Measurements from ENCODE around the gene MIF.

The MIF gene

DNA sequence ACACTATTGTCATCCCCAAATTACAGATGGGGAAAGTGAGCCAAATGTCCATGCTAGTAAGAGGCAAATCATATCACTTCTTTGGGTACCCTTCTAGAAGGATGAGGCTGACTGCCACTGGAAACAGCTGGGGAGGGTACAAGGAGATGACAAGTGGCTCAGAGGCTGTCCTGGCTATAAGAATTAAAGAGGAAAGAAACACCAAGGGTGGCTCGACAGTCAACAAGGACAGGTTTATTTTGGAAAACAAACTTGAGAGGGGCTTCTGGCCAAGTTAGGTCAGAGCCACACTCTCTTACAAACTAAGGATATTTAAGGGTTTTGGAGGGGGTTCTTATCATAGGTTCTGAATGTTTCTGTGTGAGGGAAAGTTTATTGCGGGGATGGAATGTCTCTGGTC, 2.1 kb upstream of the MIF start:
- peaks cover 15 to 19% of the 10 kb centered on the region in 2 experiments for H3K4me1 ChIP-seq (ENCODE audit: control insufficient read depth in 1 of 2, insufficient read depth in 1 of 2, low read depth in 1 of 2, low read length in 1 of 2)
- no peak overlapping the region for H3K4me3 ChIP-seq (ENCODE audit: low read depth in 1 of 2, low read length in 1 of 2)
- no peak overlapping the region for H3K27ac ChIP-seq
- H3K9me3 ChIP-seq = no peaks in the 10 kb centered on the region
- H3K27me3 ChIP-seq = peaks cover 8% of the 10 kb centered on the region
- TF ChIP-seq, protein P1, sequence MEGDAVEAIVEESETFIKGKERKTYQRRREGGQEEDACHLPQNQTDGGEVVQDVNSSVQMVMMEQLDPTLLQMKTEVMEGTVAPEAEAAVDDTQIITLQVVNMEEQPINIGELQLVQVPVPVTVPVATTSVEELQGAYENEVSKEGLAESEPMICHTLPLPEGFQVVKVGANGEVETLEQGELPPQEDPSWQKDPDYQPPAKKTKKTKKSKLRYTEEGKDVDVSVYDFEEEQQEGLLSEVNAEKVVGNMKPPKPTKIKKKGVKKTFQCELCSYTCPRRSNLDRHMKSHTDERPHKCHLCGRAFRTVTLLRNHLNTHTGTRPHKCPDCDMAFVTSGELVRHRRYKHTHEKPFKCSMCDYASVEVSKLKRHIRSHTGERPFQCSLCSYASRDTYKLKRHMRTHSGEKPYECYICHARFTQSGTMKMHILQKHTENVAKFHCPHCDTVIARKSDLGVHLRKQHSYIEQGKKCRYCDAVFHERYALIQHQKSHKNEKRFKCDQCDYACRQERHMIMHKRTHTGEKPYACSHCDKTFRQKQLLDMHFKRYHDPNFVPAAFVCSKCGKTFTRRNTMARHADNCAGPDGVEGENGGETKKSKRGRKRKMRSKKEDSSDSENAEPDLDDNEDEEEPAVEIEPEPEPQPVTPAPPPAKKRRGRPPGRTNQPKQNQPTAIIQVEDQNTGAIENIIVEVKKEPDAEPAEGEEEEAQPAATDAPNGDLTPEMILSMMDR (IDR thresholded peaks at IDR 0.05) = no peak
- H3K36me3 ChIP-seq = no peaks in the 10 kb centered on the region

DNA sequence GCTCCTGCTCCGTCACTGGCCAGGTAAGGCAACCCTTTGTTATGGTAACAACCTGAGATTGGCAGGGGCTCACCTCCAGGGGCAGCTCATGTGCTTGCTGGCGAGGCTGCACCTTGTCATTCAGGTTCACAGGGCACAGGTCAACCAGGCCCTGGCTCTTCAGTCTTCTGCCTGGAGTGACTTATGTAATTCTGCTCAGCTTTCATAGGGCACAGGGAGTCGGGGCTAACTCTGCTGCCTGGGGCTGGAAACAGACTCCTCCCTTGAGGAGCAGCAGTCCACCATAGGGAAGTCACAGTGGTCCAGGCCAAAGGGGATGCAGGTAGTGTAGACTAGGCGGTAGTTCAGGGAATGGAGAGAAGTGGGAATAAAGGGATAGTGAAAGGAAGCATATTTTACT, 1.5 kb upstream of the MIF start:
- no peak overlapping the region for H3K27ac ChIP-seq
- H3K4me3 ChIP-seq (ENCODE audit: low read depth in 1 of 2, low read length in 1 of 2) = no peak overlapping the region
- peaks cover 15 to 19% of the 10 kb centered on the region in 2 experiments for H3K4me1 ChIP-seq (ENCODE audit: control insufficient read depth in 1 of 2, insufficient read depth in 1 of 2, low read depth in 1 of 2, low read length in 1 of 2)
- H3K36me3 ChIP-seq = no peaks in the 10 kb centered on the region
- H3K27me3 ChIP-seq = peaks cover 8% of the 10 kb centered on the region
- H3K9me3 ChIP-seq = no peaks in the 10 kb centered on the region
- TF ChIP-seq, protein P1 (IDR thresholded peaks at IDR 0.05) = no peak

DNA sequence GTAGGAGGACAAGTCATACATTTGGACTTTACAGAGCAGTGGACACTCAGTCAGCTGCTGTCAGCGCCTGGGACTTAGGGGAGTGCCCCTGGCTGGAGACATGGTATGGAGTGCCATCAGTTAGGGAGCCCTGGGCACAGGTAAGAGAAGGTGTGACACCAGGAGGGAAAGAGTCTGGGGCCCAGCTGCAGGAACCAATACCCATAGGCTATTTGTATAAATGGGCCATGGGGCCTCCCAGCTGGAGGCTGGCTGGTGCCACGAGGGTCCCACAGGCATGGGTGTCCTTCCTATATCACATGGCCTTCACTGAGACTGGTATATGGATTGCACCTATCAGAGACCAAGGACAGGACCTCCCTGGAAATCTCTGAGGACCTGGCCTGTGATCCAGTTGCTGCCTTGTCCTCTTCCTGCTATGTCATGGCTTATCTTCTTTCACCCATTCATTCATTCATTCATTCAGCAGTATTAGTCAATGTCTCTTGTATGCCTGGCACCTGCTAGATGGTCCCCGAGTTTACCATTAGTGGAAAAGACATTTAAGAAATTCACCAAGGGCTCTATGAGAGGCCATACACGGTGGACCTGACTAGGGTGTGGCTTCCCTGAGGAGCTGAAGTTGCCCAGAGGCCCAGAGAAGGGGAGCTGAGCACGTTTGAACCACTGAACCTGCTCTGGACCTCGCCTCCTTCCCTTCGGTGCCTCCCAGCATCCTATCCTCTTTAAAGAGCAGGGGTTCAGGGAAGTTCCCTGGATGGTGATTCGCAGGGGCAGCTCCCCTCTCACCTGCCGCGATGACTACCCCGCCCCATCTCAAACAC, 850 bp upstream of the MIF start:
- no peaks in the 10 kb centered on the region for H3K9me3 ChIP-seq
- H3K4me1 ChIP-seq (ENCODE audit: control insufficient read depth in 1 of 2, insufficient read depth in 1 of 2, low read depth in 1 of 2, low read length in 1 of 2) = peaks cover 15 to 19% of the 10 kb centered on the region in 2 experiments
- H3K4me3 ChIP-seq (ENCODE audit: low read depth in 1 of 2, low read length in 1 of 2) = peak overlapping the region; percentile 79 to 96
- H3K27ac ChIP-seq = peak overlapping the region; percentile 89
- H3K36me3 ChIP-seq = no peaks in the 10 kb centered on the region
- H3K27me3 ChIP-seq = peaks cover 8% of the 10 kb centered on the region
- TF ChIP-seq, protein P1 (IDR thresholded peaks at IDR 0.05) = no peak

DNA sequence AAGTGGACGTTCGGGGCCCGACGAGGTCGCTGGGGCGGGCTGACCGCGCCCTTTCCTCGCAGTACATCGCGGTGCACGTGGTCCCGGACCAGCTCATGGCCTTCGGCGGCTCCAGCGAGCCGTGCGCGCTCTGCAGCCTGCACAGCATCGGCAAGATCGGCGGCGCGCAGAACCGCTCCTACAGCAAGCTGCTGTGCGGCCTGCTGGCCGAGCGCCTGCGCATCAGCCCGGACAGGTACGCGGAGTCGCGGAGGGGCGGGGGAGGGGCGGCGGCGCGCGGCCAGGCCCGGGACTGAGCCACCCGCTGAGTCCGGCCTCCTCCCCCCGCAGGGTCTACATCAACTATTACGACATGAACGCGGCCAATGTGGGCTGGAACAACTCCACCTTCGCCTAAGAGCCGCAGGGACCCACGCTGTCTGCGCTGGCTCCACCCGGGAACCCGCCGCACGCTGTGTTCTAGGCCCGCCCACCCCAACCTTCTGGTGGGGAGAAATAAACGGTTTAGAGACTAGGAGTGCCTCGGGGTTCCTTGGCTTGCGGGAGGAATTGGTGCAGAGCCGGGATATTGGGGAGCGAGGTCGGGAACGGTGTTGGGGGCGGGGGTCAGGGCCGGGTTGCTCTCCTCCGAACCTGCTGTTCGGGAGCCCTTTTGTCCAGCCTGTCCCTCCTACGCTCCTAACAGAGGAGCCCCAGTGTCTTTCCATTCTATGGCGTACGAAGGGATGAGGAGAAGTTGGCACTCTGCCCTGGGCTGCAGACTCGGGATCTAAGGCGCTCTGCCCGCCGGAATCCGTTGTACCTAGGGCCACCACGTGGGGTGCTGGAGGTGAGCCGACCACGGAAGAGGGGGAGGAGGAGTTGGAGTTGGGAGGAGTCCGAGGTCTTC, 771 bp downstream of the MIF start:
- Histone ChIP-seq H3K9me3 (no peaks in the 10 kb centered on the region), H3K27me3 (peaks cover 8% of the 10 kb centered on the region), H3K4me3 (ENCODE audit: low read depth in 1 of 2, low read length in 1 of 2) (peak overlapping the region; percentile 79 to 96), H3K4me1 (ENCODE audit: control insufficient read depth in 1 of 2, insufficient read depth in 1 of 2, low read depth in 1 of 2, low read length in 1 of 2) (peaks cover 15 to 19% of the 10 kb centered on the region in 2 experiments), H3K36me3 (no peaks in the 10 kb centered on the region), H3K27ac (peak overlapping the region; percentile 89)
- TF ChIP-seq, protein P1 (IDR thresholded peaks at IDR 0.05) = peak; percentile 31

DNA sequence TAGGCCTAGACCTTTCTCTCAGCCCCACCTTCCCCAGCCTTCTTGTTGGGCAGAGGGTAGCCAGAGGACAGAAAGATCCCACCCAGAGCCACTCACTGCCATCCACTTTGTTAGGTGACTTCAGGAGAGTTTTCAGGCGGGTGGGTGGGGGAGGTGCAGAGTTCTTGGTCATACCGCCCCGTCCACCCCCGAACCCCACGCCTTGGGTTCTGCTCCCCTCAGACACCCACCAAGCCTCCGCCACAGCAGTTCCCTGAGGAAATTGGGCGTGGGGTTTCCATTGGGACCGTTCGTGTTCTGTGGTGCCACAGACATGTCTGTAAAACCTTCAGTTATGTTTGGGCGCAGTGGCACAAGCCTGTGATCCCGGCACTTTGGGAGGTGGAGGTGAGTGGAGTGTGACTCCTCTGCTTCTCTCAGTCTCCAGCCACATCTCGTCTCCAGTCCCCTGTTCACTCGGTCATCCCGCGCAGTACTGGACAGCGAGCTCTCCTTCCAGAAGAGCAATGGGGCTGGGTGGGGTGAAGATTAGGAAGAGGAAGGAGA, 1.5 kb downstream of the MIF start:
- Histone ChIP-seq H3K4me1 (ENCODE audit: control insufficient read depth in 1 of 2, insufficient read depth in 1 of 2, low read depth in 1 of 2, low read length in 1 of 2) (peaks cover 15 to 19% of the 10 kb centered on the region in 2 experiments), H3K9me3 (no peaks in the 10 kb centered on the region), H3K27ac (no peak overlapping the region), H3K27me3 (peaks cover 8% of the 10 kb centered on the region), H3K4me3 (ENCODE audit: low read depth in 1 of 2, low read length in 1 of 2) (peak overlapping the region; percentile 79 to 96), H3K36me3 (no peaks in the 10 kb centered on the region)
- TF ChIP-seq, protein P1 (IDR thresholded peaks at IDR 0.05) = no peak
